ENCODE data around the gene INPP5J. TPM values are rescaled to one million over a fixed set of nuclear protein-coding genes. Genes with fewer than 3 reads are reported as not detected.

Gene INPP5J
- polyA plus RNA-seq, 3 donors from 2014 or later = not detected

DNA sequence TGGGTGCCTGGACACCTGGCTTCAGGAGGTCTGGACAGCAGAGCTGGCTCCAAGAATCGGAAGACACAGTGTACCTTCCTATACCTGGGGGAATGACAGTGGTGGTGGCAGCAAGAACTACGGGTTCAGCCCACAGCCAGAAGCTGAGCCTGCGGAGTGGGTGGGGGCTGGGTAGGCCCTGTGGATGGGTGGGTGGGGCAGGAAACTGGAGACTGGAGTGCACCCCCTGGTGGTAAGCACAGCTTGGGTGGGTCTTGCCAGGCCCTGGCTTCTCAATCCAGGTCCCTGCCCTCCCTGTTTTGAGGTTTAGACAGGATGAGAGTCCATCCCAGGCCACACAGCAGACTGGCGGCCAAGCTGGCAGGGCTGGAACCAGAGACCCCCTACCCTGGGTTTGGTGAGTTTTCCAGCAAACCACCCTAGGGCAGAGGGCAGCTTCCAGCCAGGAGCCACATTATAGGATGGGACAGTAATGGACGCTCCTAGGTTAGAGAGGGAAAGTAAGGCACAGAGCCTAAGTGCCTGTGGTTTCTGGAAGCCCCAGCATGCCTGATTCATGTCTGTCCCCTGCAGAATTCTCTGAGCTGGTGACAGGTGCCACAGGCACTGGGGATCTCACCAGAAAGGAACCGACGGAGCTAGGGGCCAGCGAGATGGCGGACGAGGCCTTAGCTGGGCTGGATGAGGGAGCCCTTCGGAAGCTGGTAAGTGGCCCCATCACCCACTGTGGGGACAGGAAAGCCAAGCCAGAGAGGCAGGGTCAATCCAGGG, 40.0 kb upstream of the INPP5J start:
- Mint-ChIP-seq H3K4me1 (peaks cover 30 to 31% of the 10 kb centered on the region in 2 donors), H3K36me3 (no peaks in the 10 kb centered on the region), H3K9me3 (no peaks in the 10 kb centered on the region), H3K27ac (no peak overlapping the region), H3K4me3 (peak overlapping the region; percentile 53 to 88 (median 80)), H3K27me3 (ENCODE audit: low read depth in 3 of 3) (peaks cover 0 to 2% (median 2%) of the 10 kb centered on the region in 3 donors)
- peak in 1 of 3 donors; percentile 18 for DNase-seq

DNA sequence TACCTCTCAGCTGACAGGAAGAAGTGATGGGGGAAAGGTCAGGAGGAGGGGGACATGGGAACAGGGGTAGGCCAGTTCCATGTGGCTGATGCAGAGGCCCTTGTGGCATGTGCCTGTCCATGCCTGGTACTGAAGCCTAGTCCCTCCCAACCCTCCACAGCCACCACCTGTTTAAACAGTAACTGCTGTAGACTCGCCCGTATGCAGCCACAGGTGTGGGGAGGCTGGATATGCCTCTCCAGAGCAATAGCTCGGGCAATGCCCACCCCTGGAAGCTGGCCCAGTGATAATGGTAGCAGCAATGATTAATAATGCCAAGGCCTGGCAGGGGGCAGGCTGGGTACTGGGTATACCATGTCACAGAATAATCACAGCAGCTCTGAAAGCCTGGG, 39.4 kb upstream of the INPP5J start:
- DNase-seq = no peak
- Mint-ChIP-seq H3K27me3 (ENCODE audit: low read depth in 3 of 3) (peaks cover 0 to 2% (median 2%) of the 10 kb centered on the region in 3 donors), H3K9me3 (no peaks in the 10 kb centered on the region), H3K27ac (no peak overlapping the region), H3K4me3 (peak overlapping the region in 4 of 5 donors; percentile 14 to 81 (median 80)), H3K4me1 (peaks cover 30 to 31% of the 10 kb centered on the region in 2 donors), H3K36me3 (no peaks in the 10 kb centered on the region)

DNA sequence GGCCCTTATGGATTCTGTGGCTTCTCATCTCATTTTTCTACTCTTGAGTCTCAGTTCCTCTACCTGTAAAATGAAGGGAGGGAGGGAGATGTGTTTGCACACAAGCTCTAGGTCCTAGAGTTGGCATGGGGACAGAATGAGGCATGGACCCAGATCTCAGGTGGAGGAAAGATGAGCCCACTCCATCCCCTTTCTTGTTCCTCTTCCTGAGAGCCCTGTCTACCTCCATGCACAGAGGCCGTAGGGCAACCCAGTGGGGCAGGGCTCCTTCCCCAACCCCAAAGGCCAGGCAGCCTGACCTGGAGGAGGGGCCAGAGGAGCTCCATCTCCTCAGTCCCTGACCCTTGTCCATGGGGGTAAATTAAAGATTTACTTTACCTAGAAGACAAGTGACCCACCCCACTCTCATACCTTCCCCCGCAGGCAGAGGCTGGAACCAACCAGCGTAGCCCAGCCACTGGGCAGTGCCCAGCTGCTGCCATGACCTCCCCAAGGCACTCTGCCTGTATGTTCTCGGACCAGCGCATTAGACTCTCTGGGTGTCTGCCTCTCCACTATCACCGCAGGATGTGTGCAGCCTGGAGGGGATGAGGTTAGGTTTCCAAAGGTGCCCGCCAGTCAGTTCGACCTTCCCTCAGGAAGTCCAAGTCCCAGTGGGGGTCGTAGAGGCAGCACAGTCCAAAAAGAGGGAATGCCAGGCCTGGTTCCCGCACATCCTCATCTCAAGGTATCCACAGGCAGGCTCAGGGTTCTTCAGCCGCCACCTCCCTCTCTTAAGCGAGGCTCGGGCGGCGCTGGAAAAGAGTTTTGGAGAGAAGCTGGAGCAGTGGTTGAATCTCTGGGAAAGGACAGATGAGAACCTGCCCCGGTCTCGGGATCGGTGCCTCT, 38.6 kb upstream of the INPP5J start:
- Mint-ChIP-seq H3K9me3 (no peaks in the 10 kb centered on the region), H3K4me3 (peak overlapping the region; percentile 75 to 84 (median 80)), H3K27me3 (ENCODE audit: low read depth in 3 of 3) (peaks cover 0 to 2% (median 2%) of the 10 kb centered on the region in 3 donors), H3K27ac (peak overlapping the region in 5 of 6 donors; percentile 2 to 67 (median 36)), H3K4me1 (peaks cover 30 to 31% of the 10 kb centered on the region in 2 donors), H3K36me3 (no peaks in the 10 kb centered on the region)
- no peak for DNase-seq

DNA sequence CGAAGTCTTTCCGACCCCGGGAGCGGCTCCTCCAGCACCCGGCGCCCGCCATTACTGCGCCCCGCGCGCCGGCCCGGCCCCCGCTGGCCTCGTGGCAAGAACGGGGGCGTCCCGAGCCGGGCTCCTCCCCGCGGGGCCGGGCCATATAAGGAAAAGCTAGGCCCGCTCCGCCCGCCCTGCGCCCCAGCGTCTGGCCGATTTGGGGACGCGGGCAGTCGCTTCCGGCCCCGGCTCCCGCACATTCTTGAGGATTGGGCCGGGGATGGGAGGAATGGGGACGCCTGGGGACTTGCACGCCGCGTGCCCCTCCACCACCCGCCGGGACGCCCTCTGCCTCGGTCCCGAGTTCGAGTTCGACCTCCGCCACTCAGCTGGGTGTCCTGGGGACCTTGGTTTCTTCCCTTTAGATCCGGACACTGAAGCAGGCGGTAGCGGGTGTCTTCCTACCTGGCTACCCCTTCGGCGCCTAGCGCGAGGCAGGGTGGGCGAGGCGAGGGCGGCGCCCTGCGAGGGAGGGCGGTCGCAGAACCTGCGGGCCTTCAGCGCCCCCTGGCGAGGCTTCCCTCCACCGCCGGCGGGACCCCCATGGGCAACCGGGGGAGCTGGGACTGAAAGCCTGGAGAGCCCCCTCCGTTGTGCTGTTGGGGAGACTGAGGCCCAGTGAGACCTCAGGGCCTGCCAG, 37.8 kb upstream of the INPP5J start:
- H3K9me3 Mint-ChIP-seq = no peaks in the 10 kb centered on the region
- H3K27me3 Mint-ChIP-seq (ENCODE audit: low read depth in 3 of 3) = peaks cover 0 to 2% (median 2%) of the 10 kb centered on the region in 3 donors
- H3K27ac Mint-ChIP-seq = peak overlapping the region in 5 of 6 donors; percentile 34 to 85 (median 72)
- peak; percentile 80 to 85 (median 84) for DNase-seq
- H3K36me3 Mint-ChIP-seq = no peaks in the 10 kb centered on the region
- peaks cover 30 to 31% of the 10 kb centered on the region in 2 donors for H3K4me1 Mint-ChIP-seq
- peak overlapping the region; percentile 75 to 84 (median 80) for H3K4me3 Mint-ChIP-seq

DNA sequence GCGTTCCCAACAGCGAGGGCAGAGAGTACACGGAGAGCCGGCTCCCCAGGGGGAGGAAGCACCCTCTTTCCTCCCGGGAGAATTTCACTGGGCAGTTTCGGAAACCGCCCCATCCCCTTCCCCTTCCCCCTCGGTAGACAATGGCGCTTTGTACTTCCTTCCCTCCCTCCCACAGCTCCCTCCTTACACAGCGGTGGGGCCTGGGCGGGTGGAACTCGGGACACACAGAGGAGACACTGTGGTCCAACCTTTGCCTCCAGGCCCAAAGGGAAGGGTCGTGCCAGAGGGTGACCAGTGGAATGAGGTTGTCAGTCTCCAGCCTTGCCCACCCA, 37.3 kb upstream of the INPP5J start:
- Mint-ChIP-seq H3K36me3 (no peaks in the 10 kb centered on the region), H3K27me3 (ENCODE audit: low read depth in 3 of 3) (peaks cover 0 to 2% (median 2%) of the 10 kb centered on the region in 3 donors), H3K27ac (peak overlapping the region; percentile 34 to 85 (median 70)), H3K4me3 (peak overlapping the region; percentile 75 to 84 (median 80)), H3K9me3 (no peaks in the 10 kb centered on the region), H3K4me1 (peaks cover 29 to 30% of the 10 kb centered on the region in 2 donors)
- DNase-seq = no peak

DNA sequence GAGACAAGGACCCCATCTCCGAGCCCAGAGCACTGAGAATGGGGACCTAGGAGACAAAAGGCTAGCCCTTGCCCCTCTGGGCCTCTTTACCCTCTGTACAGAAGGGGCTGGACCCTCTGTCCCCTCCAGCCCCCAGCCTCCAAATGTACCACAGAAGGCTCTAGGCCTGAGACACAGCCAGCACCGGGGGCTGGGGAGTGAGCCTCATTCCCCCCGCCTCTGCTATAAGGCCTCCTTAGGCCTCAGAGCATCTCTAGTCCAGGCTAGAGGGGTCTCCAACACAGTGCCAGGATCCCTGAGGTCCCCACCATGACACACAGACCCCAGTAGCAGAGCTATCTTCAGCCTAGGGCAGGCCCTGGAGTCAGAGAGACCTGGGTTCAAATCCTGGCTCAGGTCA, 36.8 kb upstream of the INPP5J start:
- H3K36me3 Mint-ChIP-seq = no peaks in the 10 kb centered on the region
- peaks cover 0 to 2% (median under 1%) of the 10 kb centered on the region in 3 donors for H3K27me3 Mint-ChIP-seq (ENCODE audit: low read depth in 3 of 3)
- H3K4me1 Mint-ChIP-seq = peaks cover 25% of the 10 kb centered on the region in 2 donors
- H3K27ac Mint-ChIP-seq = no peak overlapping the region
- H3K4me3 Mint-ChIP-seq = peak overlapping the region; percentile 26 to 81 (median 80)
- no peak for DNase-seq
- H3K9me3 Mint-ChIP-seq = no peaks in the 10 kb centered on the region

DNA sequence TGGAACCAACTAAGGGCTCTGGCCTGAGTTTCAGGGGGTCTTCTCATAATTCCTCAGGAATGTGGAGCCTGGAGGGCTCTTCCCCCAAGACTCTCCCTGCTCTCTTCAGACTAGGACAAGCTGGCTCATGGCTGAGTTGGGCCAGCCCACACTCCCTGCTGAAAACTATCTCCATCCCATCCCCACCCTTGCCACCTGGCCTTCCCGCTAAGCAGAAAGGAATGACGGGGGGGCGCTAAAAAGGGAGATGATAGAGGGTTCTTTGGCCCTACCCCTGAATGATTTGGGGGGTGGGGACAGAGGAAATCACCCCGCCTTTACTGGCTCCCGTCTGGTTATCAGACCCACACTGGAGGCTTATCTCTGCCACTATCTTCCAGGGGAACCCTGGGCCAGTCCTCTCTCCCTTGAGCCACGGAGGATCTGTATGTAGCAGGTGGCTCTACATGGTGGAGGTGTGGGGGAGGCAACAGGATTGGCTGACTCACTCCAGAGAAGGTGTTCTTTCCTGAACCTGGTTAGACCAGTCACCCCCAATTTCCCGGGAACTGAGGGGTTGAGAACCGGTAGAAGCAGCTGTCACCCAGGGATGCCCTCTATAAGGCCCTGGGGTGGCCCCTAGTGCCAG, 35.9 kb upstream of the INPP5J start:
- Mint-ChIP-seq H3K4me3 (peak overlapping the region in 2 of 5 donors; percentile 7 to 29), H3K27me3 (ENCODE audit: low read depth in 3 of 3) (peaks cover 0 to 2% (median 0%) of the 10 kb centered on the region in 3 donors), H3K27ac (no peak overlapping the region), H3K4me1 (peaks cover 18 to 19% of the 10 kb centered on the region in 2 donors), H3K36me3 (no peaks in the 10 kb centered on the region), H3K9me3 (no peaks in the 10 kb centered on the region)
- no peak for DNase-seq

DNA sequence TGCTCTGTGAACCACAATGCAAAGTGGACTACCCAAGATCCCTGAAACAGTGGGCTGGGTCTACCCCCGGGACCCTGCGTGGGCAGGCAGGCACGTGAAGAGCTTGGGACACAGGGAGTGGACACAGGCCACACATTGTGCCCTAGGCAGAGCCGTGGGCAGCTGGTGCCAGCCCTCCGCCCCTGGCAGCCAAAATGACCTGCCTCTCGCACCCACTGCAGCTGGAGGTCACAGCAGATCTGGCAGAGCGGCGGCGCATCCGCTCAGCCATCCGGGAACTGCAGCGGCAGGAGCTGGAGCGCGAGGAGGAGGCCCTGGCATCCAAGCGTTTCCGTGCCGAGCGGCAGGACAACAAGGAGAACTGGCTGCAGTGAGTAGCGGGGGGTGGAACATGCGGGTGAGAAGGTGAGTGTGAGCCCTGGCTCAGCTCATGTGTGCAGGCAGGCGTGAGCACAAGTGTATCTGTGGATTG, 35.0 kb upstream of the INPP5J start:
- no peaks in the 10 kb centered on the region for H3K9me3 Mint-ChIP-seq
- H3K36me3 Mint-ChIP-seq = no peaks in the 10 kb centered on the region
- H3K27ac Mint-ChIP-seq = no peak overlapping the region
- H3K27me3 Mint-ChIP-seq (ENCODE audit: low read depth in 3 of 3) = peaks cover 0 to 2% (median 0%) of the 10 kb centered on the region in 3 donors
- no peak for DNase-seq
- peaks cover 10 to 13% of the 10 kb centered on the region in 2 donors for H3K4me1 Mint-ChIP-seq
- H3K4me3 Mint-ChIP-seq = no peak overlapping the region

DNA sequence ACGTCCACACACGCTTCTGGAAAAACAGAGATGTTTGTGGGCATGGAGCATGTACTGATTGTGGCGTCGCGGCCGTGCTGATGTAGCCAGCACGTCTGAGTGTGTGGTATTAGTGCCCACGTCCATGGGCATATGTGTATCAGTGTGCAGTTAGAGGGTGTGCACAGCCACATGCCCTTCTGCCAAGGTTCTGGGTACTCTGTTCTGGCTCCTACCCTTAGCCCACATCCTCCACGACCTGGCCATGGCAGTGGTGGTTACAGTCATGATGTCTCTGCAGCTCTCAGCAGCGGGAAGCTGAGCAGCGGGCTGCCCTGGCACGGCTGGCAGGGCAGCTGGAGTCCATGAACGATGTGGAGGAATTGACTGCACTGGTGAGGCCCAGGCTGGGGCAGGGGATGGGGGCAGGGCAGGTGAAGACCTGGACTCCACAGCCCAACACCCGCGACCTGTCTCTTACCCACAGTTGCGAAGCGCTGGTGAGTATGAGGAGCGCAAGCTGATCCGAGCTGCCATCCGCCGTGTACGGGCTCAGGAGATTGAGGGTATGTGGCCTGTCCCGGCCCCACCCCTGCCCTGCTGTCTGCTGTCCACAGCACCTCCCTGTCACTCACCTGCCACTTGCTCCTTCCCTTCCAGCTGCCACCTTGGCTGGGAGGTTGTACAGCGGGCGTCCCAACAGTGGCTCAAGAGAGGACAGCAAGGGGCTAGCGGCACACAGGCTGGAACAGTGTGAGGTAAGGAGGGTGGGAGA, 34.4 kb upstream of the INPP5J start:
- H3K27ac Mint-ChIP-seq = peak overlapping the region in 1 of 6 donors; percentile 57
- no peaks in the 10 kb centered on the region for H3K36me3 Mint-ChIP-seq
- no peak overlapping the region for H3K4me3 Mint-ChIP-seq
- H3K9me3 Mint-ChIP-seq = no peaks in the 10 kb centered on the region
- no peak for DNase-seq
- H3K4me1 Mint-ChIP-seq = peaks cover 9 to 10% of the 10 kb centered on the region in 2 donors
- no peaks in the 10 kb centered on the region for H3K27me3 Mint-ChIP-seq (ENCODE audit: low read depth in 3 of 3)

DNA sequence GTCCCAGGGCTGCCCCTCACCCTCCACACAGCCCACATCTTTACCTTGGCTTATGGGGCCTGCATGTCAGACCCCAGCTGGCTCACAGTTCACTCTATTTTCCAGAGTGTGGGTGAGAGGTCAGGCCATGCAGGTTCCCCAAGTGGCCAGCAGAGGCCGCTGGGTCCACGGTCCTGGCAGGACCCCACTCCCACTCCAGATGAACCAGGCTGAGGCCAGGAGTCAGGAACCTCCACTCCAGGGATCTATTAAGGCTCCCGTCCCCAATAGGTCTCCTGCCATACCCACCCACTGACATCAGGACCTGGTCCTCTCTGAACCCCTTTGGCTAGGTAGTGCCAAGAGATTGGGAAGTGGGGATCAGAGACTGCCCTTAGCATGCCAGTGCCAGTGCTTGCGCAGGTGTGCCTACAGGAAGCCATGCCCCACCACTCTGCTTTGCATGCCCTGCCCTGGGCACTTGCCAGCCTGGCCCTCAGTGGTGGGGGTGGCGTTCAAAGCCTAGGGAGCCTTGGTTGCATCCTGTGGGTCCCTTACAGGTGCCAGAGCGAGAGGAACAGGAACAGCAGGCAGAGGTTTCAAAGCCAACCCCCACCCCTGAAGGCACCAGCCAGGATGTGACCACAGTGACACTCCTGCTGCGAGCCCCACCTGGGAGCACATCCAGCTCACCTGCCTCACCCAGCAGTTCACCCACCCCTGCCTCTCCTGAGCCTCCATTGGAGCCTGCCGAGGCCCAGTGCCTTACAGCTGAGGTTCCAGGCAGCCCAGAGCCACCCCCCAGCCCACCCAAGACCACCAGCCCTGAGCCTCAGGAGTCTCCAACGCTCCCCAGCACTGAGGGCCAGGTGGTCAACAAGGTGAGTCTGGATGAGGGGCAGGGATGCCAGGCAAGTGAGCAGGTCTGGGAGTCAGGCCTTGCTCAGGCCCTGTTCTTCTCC, 33.3 kb upstream of the INPP5J start:
- peak in 1 of 3 donors; percentile 22 for DNase-seq
- Mint-ChIP-seq H3K36me3 (no peaks in the 10 kb centered on the region), H3K27me3 (ENCODE audit: low read depth in 3 of 3) (no peaks in the 10 kb centered on the region), H3K4me1 (peaks cover 1 to 3% of the 10 kb centered on the region in 2 donors), H3K9me3 (no peaks in the 10 kb centered on the region), H3K4me3 (no peak overlapping the region), H3K27ac (peak overlapping the region in 1 of 6 donors; percentile 57)

DNA sequence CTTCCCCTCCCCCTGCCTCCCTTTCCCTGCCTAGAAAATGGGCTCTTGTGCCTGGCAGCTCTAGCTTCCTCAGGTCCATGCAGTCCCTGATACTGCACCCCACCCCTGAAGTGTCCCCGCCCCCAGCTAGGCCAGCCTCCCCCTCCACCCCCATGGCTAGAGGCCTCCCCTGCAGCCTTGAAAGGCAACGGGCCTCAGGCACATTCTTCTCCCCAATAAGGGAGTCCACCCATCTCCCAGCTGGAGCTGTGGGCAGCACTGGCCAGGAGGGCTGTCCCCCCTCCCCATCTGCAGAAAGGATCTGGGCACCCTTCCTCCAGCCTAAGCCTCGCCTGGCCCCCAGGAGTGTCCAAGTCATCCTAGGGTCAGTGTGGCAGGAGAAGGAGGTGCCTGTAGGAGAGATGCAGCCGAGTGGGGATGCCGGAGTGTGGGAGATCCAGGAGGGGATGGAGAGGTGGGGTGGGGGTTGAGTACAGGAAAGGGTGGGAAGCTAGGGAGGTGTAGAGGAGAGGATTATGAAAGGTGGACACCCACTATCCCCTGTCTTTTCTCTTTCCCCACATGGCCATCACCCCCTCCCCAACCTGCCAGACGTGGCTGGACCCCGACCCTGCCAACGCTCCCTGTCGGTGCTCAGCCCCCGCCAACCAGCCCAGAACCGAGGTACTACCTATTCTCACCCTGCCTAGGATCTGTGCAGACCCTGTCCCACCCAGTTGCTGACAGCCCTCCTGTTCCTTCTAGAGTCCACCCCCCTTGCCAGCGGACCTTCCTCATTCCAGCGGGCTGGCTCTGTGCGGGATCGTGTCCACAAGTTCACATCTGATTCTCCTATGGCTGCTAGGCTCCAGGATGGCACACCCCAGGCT, 32.3 kb upstream of the INPP5J start:
- H3K36me3 Mint-ChIP-seq = no peaks in the 10 kb centered on the region
- no peak overlapping the region for H3K4me3 Mint-ChIP-seq
- H3K9me3 Mint-ChIP-seq = no peaks in the 10 kb centered on the region
- no peak for DNase-seq
- H3K27ac Mint-ChIP-seq = no peak overlapping the region
- no peaks in the 10 kb centered on the region for H3K27me3 Mint-ChIP-seq (ENCODE audit: low read depth in 3 of 3)
- H3K4me1 Mint-ChIP-seq = no peaks in the 10 kb centered on the region

Measured in immature natural killer cell (primary cell).